Measurements from ENCODE around the gene IARS2. TPM values are rescaled to one million over a fixed set of nuclear protein-coding genes. Genes with fewer than 3 reads are reported as not detected.

The IARS2 gene
- total RNA-seq, 1 experiment from 2014 or later = 106 TPM

DNA sequence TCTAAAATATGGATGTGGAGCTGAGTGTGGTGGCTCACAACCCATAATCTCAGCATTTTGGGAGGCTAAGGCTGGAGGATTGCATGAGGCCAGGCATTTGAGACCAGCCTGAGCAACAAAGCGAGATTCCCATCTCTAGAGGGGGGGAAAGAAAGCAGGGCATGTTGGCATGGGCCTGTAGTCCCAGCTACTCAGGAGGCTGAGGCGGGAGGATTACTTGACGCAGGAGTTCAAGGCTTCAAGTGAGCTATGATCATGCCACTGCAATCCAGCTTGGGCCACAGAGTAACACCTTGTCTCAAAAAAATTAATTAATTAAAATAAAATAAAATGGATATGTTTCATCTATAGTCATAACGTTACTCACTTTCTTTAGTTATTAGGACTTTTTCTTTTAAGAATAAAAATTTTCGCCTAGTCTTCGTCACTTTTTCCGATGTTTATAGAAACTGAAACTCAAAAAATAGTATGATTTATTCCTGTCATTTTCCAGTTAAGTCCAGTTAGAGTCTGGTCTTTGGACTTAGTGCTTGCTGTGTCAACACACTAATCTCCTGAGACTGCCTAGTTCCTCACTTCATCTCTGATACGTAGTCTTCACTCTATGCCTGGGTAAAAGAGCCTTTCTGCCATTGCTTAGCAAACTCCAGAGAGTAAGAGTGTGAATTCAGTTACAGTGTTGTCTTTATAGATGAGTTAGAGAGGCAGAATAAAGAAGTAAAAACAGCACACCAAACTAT, 28.0 kb downstream of the IARS2 start:
- intact Hi-C loops (cut with micrococcal nuclease; ENCODE audit: unreplicated experiment) (no loop called here), in situ Hi-C loops (cut with HindIII; ENCODE audit: low pct_unique_long_range_greater_than_20kb, low sequenced_read_pairs) (no loop called here)
- Histone ChIP-seq H3K27me3 (ENCODE audit: control insufficient read depth, insufficient read depth, low read length) (no peaks in the 10 kb centered on the region), H3K4me1 (ENCODE audit: control insufficient read depth, insufficient read depth, low read length) (no peaks in the 10 kb centered on the region), H3K27ac (ENCODE audit: low read length) (no peak overlapping the region), H3K4me3 (ENCODE audit: low read depth in 2 of 2, low read length in 2 of 2) (no peak overlapping the region), H3K36me3 (ENCODE audit: control insufficient read depth, insufficient read depth, low read length) (peaks cover 34% of the 10 kb centered on the region), H3K9me3 (ENCODE audit: control insufficient read depth, insufficient read depth, low read depth, low read length) (no peaks in the 10 kb centered on the region)
- no TSS peak for BruUV-seq (replicated peaks)
- ChIA-PET POLR2A (interaction anchor here (0.9 kb wide), 1 partner anchor 69 kb away, joined by 6 read pairs; no protein-coding TSS in a partner anchor), CTCF (no interaction called here)
- TF ChIP-seq SIN3A (IDR thresholded peaks at IDR 0.05; ENCODE audit: borderline replicate concordance, insufficient read depth, low read depth, low read length) (no peak), POLR2AphosphoS5 (IDR thresholded peaks at IDR 0.05; ENCODE audit: low read depth, low read length) (no peak), TCF7L2 (IDR thresholded peaks at IDR 0.05; ENCODE audit: low read depth, low read length) (no peak)
- TF ChIP-seq, protein P1, sequence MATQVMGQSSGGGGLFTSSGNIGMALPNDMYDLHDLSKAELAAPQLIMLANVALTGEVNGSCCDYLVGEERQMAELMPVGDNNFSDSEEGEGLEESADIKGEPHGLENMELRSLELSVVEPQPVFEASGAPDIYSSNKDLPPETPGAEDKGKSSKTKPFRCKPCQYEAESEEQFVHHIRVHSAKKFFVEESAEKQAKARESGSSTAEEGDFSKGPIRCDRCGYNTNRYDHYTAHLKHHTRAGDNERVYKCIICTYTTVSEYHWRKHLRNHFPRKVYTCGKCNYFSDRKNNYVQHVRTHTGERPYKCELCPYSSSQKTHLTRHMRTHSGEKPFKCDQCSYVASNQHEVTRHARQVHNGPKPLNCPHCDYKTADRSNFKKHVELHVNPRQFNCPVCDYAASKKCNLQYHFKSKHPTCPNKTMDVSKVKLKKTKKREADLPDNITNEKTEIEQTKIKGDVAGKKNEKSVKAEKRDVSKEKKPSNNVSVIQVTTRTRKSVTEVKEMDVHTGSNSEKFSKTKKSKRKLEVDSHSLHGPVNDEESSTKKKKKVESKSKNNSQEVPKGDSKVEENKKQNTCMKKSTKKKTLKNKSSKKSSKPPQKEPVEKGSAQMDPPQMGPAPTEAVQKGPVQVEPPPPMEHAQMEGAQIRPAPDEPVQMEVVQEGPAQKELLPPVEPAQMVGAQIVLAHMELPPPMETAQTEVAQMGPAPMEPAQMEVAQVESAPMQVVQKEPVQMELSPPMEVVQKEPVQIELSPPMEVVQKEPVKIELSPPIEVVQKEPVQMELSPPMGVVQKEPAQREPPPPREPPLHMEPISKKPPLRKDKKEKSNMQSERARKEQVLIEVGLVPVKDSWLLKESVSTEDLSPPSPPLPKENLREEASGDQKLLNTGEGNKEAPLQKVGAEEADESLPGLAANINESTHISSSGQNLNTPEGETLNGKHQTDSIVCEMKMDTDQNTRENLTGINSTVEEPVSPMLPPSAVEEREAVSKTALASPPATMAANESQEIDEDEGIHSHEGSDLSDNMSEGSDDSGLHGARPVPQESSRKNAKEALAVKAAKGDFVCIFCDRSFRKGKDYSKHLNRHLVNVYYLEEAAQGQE (IDR thresholded peaks at IDR 0.05; ENCODE audit: insufficient read depth in 1 of 2, low read depth in 2 of 2, low read length in 1 of 2) = no peak
- TF ChIP-seq, protein P2, sequence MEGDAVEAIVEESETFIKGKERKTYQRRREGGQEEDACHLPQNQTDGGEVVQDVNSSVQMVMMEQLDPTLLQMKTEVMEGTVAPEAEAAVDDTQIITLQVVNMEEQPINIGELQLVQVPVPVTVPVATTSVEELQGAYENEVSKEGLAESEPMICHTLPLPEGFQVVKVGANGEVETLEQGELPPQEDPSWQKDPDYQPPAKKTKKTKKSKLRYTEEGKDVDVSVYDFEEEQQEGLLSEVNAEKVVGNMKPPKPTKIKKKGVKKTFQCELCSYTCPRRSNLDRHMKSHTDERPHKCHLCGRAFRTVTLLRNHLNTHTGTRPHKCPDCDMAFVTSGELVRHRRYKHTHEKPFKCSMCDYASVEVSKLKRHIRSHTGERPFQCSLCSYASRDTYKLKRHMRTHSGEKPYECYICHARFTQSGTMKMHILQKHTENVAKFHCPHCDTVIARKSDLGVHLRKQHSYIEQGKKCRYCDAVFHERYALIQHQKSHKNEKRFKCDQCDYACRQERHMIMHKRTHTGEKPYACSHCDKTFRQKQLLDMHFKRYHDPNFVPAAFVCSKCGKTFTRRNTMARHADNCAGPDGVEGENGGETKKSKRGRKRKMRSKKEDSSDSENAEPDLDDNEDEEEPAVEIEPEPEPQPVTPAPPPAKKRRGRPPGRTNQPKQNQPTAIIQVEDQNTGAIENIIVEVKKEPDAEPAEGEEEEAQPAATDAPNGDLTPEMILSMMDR (IDR thresholded peaks at IDR 0.05) = no peak
- ATAC-seq (no peak), DNase-seq (ENCODE audit: low read depth, low spot score) (no peak)

DNA sequence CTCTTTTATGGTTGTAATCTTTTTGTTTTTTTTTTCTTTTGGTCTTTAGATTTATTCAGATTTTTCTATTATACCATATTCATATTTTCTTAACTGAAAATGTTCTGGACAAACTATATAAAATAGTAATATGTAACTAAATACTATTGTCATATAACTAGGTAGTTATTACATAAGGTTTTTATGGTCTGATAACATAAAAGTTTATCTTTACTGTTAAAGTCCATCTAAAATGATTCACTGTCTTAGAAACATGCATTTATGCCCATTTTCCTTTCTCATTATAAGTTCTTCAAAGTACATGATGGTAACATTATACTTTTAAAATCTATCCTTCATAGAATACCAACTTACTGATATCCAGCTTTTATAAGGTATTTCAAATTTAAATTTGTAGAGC, 29.1 kb downstream of the IARS2 start:
- CTCF ChIA-PET = interaction anchor here (0.6 to 0.8 kb wide), 2 partner anchors 132 to 134 kb away, joined by 3 read pairs; no protein-coding TSS in a partner anchor
- no peak for ATAC-seq
- no peaks in the 10 kb centered on the region for H3K9me3 ChIP-seq (ENCODE audit: control insufficient read depth, insufficient read depth, low read depth, low read length)
- DNase-seq (ENCODE audit: low read depth, low spot score) = no peak
- H3K36me3 ChIP-seq (ENCODE audit: control insufficient read depth, insufficient read depth, low read length) = peaks cover 34% of the 10 kb centered on the region
- H3K27me3 ChIP-seq (ENCODE audit: control insufficient read depth, insufficient read depth, low read length) = no peaks in the 10 kb centered on the region
- intact Hi-C loops (cut with micrococcal nuclease; ENCODE audit: unreplicated experiment) (no loop called here), in situ Hi-C loops (cut with HindIII; ENCODE audit: low pct_unique_long_range_greater_than_20kb, low sequenced_read_pairs) (no loop called here)
- no peak overlapping the region for H3K4me3 ChIP-seq (ENCODE audit: low read depth in 2 of 2, low read length in 2 of 2)
- no peaks in the 10 kb centered on the region for H3K4me1 ChIP-seq (ENCODE audit: control insufficient read depth, insufficient read depth, low read length)
- no TSS peak for BruUV-seq (replicated peaks)
- no peak overlapping the region for H3K27ac ChIP-seq (ENCODE audit: low read length)
- TF ChIP-seq, protein P1 (IDR thresholded peaks at IDR 0.05; ENCODE audit: insufficient read depth in 1 of 2, low read depth in 2 of 2, low read length in 1 of 2) = no peak
- TF ChIP-seq SIN3A (IDR thresholded peaks at IDR 0.05; ENCODE audit: borderline replicate concordance, insufficient read depth, low read depth, low read length) (no peak), POLR2AphosphoS5 (IDR thresholded peaks at IDR 0.05; ENCODE audit: low read depth, low read length) (no peak), TCF7L2 (IDR thresholded peaks at IDR 0.05; ENCODE audit: low read depth, low read length) (no peak)
- TF ChIP-seq, protein P2 (IDR thresholded peaks at IDR 0.05) = no peak
- POLR2A ChIA-PET = interaction anchor here (0.6 kb wide), 1 partner anchor 31 kb away, joined by 4 read pairs; no protein-coding TSS in a partner anchor

Data from Panc1 (cell line).